Measurements from ENCODE around the gene PDLIM4. TPM values are rescaled to one million over a fixed set of nuclear protein-coding genes. Genes with fewer than 3 reads are reported as not detected.

PDLIM4 gene
- total RNA-seq, 3 donors from 2014 or later, result 5.1 to 59.0 (median 5.6) TPM

GRCh38 chr5:132319975-132320374 lies 62.5 kb downstream of the PDLIM4 start:
- Histone ChIP-seq H3K4me1 (ENCODE audit: low read depth) (no peaks in the 10 kb centered on the region), H3K36me3 (ENCODE audit: low read depth) (no peaks in the 10 kb centered on the region), H3K4me3 (no peak overlapping the region), H3K9me3 (no peaks in the 10 kb centered on the region)
- DNase-seq, result no peak
- TF ChIP-seq CTCF (IDR thresholded peaks at IDR 0.05), result no peak
- intact Hi-C loops (cut with DNase I, micrococcal nuclease), result no loop called here
- no peak for ATAC-seq

GRCh38 chr5:132321109-132321721 lies 63.7 kb downstream of the PDLIM4 start:
- Histone ChIP-seq H3K4me1 (ENCODE audit: low read depth) (no peaks in the 10 kb centered on the region), H3K9me3 (no peaks in the 10 kb centered on the region), H3K36me3 (ENCODE audit: low read depth) (no peaks in the 10 kb centered on the region), H3K4me3 (no peak overlapping the region)
- DNase-seq (no peak), ATAC-seq (no peak)
- intact Hi-C loops (cut with DNase I, micrococcal nuclease), result no loop called here
- TF ChIP-seq CTCF (IDR thresholded peaks at IDR 0.05), result no peak

- Histone ChIP-seq H3K4me1 (ENCODE audit: low read depth) (no peaks in the 10 kb centered on the region), H3K9me3 (no peaks in the 10 kb centered on the region), H3K36me3 (ENCODE audit: low read depth) (no peaks in the 10 kb centered on the region), H3K4me3 (no peak overlapping the region)
- TF ChIP-seq CTCF (IDR thresholded peaks at IDR 0.05), result no peak
- no peak for DNase-seq
- intact Hi-C loops (cut with DNase I, micrococcal nuclease), result no loop called here
- no peak for ATAC-seq
Measured at GRCh38 chr5:132322266-132322665, 64.8 kb downstream of the PDLIM4 start.

Small RNA genes lying within 50 kb of the gene (microRNA-seq; reads per million reads assigned to microRNA genes)
- gene MIR6830, result not detected

Other genes with a start within 250 kb of the PDLIM4 start
- 1 to 10 TPM in 1 of 3 donors, under 1 TPM in 2; 0.38 to 3.8 (median 0.77) TPM for gene ACSL6, start 246.0 kb upstream of the PDLIM4 start, total RNA-seq
- gene IL3, start 197.0 kb upstream of the PDLIM4 start, total RNA-seq, result not detected
- not detected for gene CSF2, start 183.9 kb upstream of the PDLIM4 start, total RNA-seq
- 10 to 100 TPM; 47.0 to 65.0 (median 56.1) TPM for gene P4HA2, start 29.8 kb upstream of the PDLIM4 start, total RNA-seq
- 10 to 100 TPM in 1 of 3 donors, 1 to 10 TPM in 2; 2.7 to 13.4 (median 3.6) TPM for gene SLC22A4, start 36.7 kb downstream of the PDLIM4 start, total RNA-seq
- 10 to 100 TPM; 27.9 to 95.4 (median 29.4) TPM for gene SLC22A5, start 112.0 kb downstream of the PDLIM4 start, total RNA-seq
- gene IRF1, start 233.1 kb downstream of the PDLIM4 start, total RNA-seq, result 100 to 1,000 TPM in 2 of 3 donors, 10 to 100 TPM in 1; 89.4 to 172 (median 143) TPM

Data from mucosa of descending colon (tissue), 3 donors.